Osteocyte (in vitro differentiated cells): ENCODE measurements around the gene DSG2. TPM values are rescaled to one million over a fixed set of nuclear protein-coding genes. Genes with fewer than 3 reads are reported as not detected.

ENCODE experiments used
- DNase-seq: peaks from one replicate; pipeline ENCODE4 v3.0.0; 2021; ENCODE audit warnings: mixed read lengths; ENCODE audit not compliant: unreplicated experiment; ENCODE audit errors: extremely low spot score
- H3K27ac Mint-ChIP-seq: one replicate; pipeline ENCODE4 v1.8.0; 2021; ENCODE audit warnings: mild to moderate bottlenecking, mixed read lengths; ENCODE audit not compliant: unreplicated experiment
- H3K27me3 Mint-ChIP-seq: one replicate; pipeline ENCODE4 v1.8.0; 2021; ENCODE audit warnings: mixed read lengths; ENCODE audit not compliant: unreplicated experiment
- H3K36me3 Mint-ChIP-seq: one replicate; pipeline ENCODE4 v1.8.0; 2021; ENCODE audit warnings: mixed read lengths; ENCODE audit not compliant: unreplicated experiment
- H3K4me1 Mint-ChIP-seq: one replicate; pipeline ENCODE4 v1.8.0; 2021; ENCODE audit warnings: mixed read lengths; ENCODE audit not compliant: unreplicated experiment
- H3K4me3 Mint-ChIP-seq: one replicate; pipeline ENCODE4 v1.8.0; 2021; ENCODE audit warnings: mild to moderate bottlenecking, moderate library complexity, mixed read lengths; ENCODE audit not compliant: unreplicated experiment
- H3K9me3 Mint-ChIP-seq: one replicate; pipeline ENCODE4 v1.8.0; 2021; ENCODE audit warnings: mixed read lengths; ENCODE audit not compliant: unreplicated experiment
- total RNA-seq: library from RNA; stranded (reverse); gene quantifications from 2 replicates; pipeline ENCODE4 v1.2.1, GENCODE V29; 2021
- TF ChIP-seq, protein P1 (sequence below): fragments of 200-600 bp; sonication (generic); IDR thresholded peaks from 2 replicates; pipeline ENCODE4 v1.5.0; 2021; ENCODE audit warnings: antibody characterized with exemption, mild to moderate bottlenecking, moderate library complexity

Gene DSG2
- total RNA-seq, 1 donor from 2014 or later: 16.6 TPM

DNA sequence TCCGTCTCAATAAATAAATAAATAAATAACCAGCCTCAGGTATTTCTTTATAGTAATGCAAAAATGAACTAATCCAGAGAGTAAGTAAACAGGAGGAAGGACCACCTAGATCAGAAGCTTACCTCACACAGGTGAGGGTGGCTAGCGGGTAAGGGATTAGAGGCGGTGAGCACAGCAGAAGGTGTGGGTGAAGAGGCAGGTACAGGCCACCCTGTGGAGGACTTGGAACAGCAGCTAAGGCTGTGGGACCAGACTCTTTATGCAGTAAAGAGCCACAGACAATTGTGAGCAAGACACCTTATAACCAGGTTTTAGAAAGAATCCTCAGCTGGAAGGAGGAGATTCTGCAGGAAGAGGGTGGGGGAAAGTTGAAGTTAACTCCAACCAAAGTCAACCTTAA, 59.5 kb downstream of the DSG2 start:
- no peaks in the 10 kb centered on the region for H3K9me3 Mint-ChIP-seq
- no peaks in the 10 kb centered on the region for H3K27me3 Mint-ChIP-seq
- H3K27ac Mint-ChIP-seq: no peak overlapping the region
- no peak overlapping the region for H3K4me3 Mint-ChIP-seq
- DNase-seq: no peak
- H3K36me3 Mint-ChIP-seq: no peaks in the 10 kb centered on the region
- peaks cover 22% of the 10 kb centered on the region for H3K4me1 Mint-ChIP-seq
- TF ChIP-seq, protein P1, sequence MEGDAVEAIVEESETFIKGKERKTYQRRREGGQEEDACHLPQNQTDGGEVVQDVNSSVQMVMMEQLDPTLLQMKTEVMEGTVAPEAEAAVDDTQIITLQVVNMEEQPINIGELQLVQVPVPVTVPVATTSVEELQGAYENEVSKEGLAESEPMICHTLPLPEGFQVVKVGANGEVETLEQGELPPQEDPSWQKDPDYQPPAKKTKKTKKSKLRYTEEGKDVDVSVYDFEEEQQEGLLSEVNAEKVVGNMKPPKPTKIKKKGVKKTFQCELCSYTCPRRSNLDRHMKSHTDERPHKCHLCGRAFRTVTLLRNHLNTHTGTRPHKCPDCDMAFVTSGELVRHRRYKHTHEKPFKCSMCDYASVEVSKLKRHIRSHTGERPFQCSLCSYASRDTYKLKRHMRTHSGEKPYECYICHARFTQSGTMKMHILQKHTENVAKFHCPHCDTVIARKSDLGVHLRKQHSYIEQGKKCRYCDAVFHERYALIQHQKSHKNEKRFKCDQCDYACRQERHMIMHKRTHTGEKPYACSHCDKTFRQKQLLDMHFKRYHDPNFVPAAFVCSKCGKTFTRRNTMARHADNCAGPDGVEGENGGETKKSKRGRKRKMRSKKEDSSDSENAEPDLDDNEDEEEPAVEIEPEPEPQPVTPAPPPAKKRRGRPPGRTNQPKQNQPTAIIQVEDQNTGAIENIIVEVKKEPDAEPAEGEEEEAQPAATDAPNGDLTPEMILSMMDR: no peak

DNA sequence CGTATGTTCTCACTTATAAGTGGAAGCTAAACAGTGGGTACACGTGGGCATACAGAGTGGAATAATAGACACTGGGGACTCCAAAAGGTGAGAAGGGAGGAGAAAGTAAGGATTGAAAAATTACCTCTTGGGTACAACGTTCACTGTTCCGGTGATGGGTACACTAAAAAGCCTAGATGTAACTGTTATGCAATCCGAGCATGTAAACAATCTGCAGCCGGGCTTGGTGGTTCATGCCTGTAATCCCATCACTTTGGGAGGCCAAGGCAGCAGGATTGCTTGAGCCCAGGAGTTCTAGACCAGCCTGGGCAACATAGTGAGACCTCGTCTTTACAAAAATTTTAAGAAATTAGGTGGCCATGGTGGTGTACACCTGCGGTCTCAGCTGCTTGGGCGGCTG, 60.6 kb downstream of the DSG2 start:
- no peak for DNase-seq
- Mint-ChIP-seq H3K27ac (no peak overlapping the region), H3K9me3 (no peaks in the 10 kb centered on the region), H3K4me3 (no peak overlapping the region), H3K4me1 (peaks cover 22% of the 10 kb centered on the region), H3K36me3 (no peaks in the 10 kb centered on the region), H3K27me3 (no peaks in the 10 kb centered on the region)
- TF ChIP-seq, protein P1: no peak

GRCh38 chr18:31562726-31563125, 64.7 kb downstream of the DSG2 start:
- Mint-ChIP-seq H3K4me3 (no peak overlapping the region), H3K27me3 (peaks cover 2% of the 10 kb centered on the region), H3K9me3 (no peaks in the 10 kb centered on the region), H3K4me1 (peaks cover 21% of the 10 kb centered on the region), H3K27ac (no peak overlapping the region), H3K36me3 (no peaks in the 10 kb centered on the region)
- TF ChIP-seq, protein P1: no peak
- no peak for DNase-seq

DNA sequence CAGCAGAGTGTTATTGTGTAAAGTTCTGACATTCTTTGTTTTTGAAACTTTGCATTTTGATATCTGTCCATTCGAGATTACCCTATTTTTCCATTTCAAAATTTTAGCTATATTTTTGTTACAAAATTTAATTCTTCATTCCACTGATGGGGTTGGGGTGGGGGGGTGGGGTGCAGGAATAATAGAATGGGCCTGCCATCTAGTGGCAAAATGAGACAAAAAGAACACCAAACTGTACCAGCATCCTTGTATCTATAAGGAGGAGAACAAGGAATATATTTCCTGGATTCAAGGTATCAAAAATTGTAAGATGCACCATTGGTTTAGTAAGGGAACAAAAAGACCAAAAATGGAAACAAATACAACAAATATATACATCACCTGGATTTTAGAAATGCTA, 65.8 kb downstream of the DSG2 start:
- no peaks in the 10 kb centered on the region for H3K36me3 Mint-ChIP-seq
- DNase-seq: no peak
- H3K4me3 Mint-ChIP-seq: no peak overlapping the region
- peaks cover 2% of the 10 kb centered on the region for H3K27me3 Mint-ChIP-seq
- peaks cover 21% of the 10 kb centered on the region for H3K4me1 Mint-ChIP-seq
- H3K9me3 Mint-ChIP-seq: no peaks in the 10 kb centered on the region
- H3K27ac Mint-ChIP-seq: no peak overlapping the region
- TF ChIP-seq, protein P1: peak; percentile 52

DNA sequence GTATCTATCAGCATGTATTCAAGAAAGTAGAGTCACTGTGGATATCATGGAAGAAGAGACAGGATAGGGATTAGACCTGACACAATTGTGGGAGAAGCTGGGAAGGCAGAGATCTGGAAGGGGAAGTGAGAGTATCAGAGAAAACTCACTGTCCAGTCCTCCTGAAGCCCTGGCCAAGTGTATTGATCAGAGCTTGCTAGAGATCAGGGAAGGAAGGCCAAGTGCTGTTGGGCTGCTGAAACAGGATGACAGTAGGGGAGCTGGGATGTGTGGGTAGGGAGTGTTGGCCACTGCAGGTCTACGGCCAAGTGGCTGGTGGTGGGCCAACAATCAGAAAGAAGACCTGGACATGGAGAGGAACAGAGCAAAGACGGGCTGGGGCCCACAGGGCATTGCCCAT, 67.4 kb downstream of the DSG2 start:
- Mint-ChIP-seq H3K27me3 (peaks cover 2% of the 10 kb centered on the region), H3K4me1 (peaks cover 10% of the 10 kb centered on the region), H3K4me3 (no peak overlapping the region), H3K9me3 (no peaks in the 10 kb centered on the region), H3K27ac (no peak overlapping the region), H3K36me3 (no peaks in the 10 kb centered on the region)
- TF ChIP-seq, protein P1: no peak
- no peak for DNase-seq
